MCF 10A (cell line): ENCODE data around the gene CPPED1. TPM values are rescaled to one million over a fixed set of nuclear protein-coding genes. Genes with fewer than 3 reads are reported as not detected.

ENCODE experiments used
- BruUV-seq: library from RNA; stranded (reverse); fragments of 400-500 nt; replicated peaks from 2 replicates; lab custom pipeline; 2021; lab: Mats Ljungman, UMichigan
- CTCF ChIA-PET: fragments of 300-600 bp; sonication (Branson Sonifier 250); formaldehyde crosslinking; extraction: SDS; loops from one replicate; lab custom pipeline; 2021; ENCODE audit warnings: antibody characterized with exemption, inconsistent platforms; lab: Yijun Ruan, JAX
- POLR2A ChIA-PET: fragments of 300-600, 350-650 bp; sonication (Branson Sonifier 250); formaldehyde crosslinking; extraction: SDS; loops from one replicate; lab custom pipeline; 2020; ENCODE audit warnings: antibody characterized with exemption, inconsistent platforms; lab: Yijun Ruan, JAX
- DNase-seq: peaks from one replicate; pipeline ENCODE4 v3.0.0-alpha.2; 2018; ENCODE audit not compliant: unreplicated experiment
- H3K27ac Mint-ChIP-seq: one replicate; pipeline ENCODE4 v1.8.0; 2022; ENCODE audit warnings: mild to moderate bottlenecking, low read depth, mixed read lengths; ENCODE audit not compliant: unreplicated experiment
- H3K27me3 Mint-ChIP-seq: one replicate; pipeline ENCODE4 v1.8.0; 2022; ENCODE audit warnings: mixed read lengths; ENCODE audit not compliant: insufficient read depth, unreplicated experiment
- H3K36me3 Mint-ChIP-seq: one replicate; pipeline ENCODE4 v1.8.0; 2022; ENCODE audit warnings: mild to moderate bottlenecking, moderate library complexity, mixed read lengths; ENCODE audit not compliant: insufficient read depth, unreplicated experiment
- H3K4me1 Mint-ChIP-seq: one replicate; pipeline ENCODE4 v1.8.0; 2022; ENCODE audit warnings: mixed read lengths; ENCODE audit not compliant: insufficient read depth, unreplicated experiment
- H3K4me3 Mint-ChIP-seq: one replicate; pipeline ENCODE4 v1.8.0; 2022; ENCODE audit warnings: mild to moderate bottlenecking, moderate library complexity, mixed read lengths; ENCODE audit not compliant: unreplicated experiment
- H3K9me3 Mint-ChIP-seq: one replicate; pipeline ENCODE4 v1.8.0; 2022; ENCODE audit warnings: mixed read lengths; ENCODE audit not compliant: unreplicated experiment
- intact Hi-C: fragments of 100-400 bp; cut with micrococcal nuclease; formaldehyde crosslinking; loops from 2 replicates; pipeline ENCODE4 v1.14.1; 2022
- total RNA-seq: library from RNA; stranded (reverse); gene quantifications from 2 replicates; pipeline ENCODE4 v1.2.3, GENCODE V29; 2022
- TF ChIP-seq, protein P1 (sequence below): fragments of 200-600 bp; IDR thresholded peaks from one replicate; pipeline ENCODE4 v1.8.0; 2022; ENCODE audit warnings: antibody characterized with exemption, mild to moderate bottlenecking; ENCODE audit not compliant: unreplicated experiment

The CPPED1 gene
- total RNA-seq, 1 experiment from 2014 or later = 13.8 TPM

DNA sequence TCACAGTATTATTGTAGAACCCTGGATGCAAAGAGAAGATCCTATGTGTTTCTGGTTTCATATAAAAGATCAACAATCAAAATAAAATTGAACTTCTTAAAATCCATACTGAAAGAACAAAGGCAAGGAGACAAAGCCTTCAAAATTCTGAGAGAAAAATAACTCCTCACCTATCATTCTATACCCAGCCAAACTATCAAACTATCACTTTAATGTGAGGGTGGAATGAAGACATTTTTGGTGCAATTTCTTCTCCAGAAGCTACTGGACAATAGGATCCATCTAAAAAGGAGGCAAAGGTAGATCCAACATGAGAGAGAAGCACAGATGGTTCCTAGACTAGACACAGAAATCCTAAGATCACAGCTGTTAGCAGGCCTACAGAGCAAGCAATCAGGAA is 71.1 kb downstream of the CPPED1 start:
- Mint-ChIP-seq H3K27ac (no peak overlapping the region), H3K4me3 (no peak overlapping the region), H3K9me3 (peaks cover 20% of the 10 kb centered on the region), H3K36me3 (no peaks in the 10 kb centered on the region), H3K4me1 (no peaks in the 10 kb centered on the region), H3K27me3 (no peaks in the 10 kb centered on the region)
- DNase-seq = no peak
- TF ChIP-seq, protein P1, sequence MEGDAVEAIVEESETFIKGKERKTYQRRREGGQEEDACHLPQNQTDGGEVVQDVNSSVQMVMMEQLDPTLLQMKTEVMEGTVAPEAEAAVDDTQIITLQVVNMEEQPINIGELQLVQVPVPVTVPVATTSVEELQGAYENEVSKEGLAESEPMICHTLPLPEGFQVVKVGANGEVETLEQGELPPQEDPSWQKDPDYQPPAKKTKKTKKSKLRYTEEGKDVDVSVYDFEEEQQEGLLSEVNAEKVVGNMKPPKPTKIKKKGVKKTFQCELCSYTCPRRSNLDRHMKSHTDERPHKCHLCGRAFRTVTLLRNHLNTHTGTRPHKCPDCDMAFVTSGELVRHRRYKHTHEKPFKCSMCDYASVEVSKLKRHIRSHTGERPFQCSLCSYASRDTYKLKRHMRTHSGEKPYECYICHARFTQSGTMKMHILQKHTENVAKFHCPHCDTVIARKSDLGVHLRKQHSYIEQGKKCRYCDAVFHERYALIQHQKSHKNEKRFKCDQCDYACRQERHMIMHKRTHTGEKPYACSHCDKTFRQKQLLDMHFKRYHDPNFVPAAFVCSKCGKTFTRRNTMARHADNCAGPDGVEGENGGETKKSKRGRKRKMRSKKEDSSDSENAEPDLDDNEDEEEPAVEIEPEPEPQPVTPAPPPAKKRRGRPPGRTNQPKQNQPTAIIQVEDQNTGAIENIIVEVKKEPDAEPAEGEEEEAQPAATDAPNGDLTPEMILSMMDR = no peak
- intact Hi-C loops = no loop called here
- POLR2A ChIA-PET = no interaction called here
- CTCF ChIA-PET = interaction anchor here (0.6 kb wide), 1 partner anchor 469 kb away, joined by 4 read pairs; no protein-coding TSS in a partner anchor
- BruUV-seq = no TSS peak

DNA sequence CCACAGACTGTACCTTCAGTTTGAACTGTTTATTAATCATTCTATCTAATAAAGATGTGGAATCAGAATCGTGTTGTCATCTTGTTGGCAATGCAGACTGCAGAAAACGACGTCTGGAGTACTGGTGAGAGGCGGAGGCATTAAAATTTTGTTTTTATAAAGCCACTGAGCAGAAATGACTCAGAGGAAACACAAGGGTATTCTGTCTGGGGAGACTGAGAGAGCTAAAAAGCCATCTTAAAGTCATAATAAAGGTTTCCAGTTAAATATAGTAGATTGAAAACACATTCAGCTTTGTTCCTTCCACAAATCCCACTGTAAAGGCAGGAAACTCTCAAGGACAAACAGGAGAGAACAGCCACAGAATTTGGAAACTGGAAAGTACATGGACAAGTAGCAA is 74.2 kb downstream of the CPPED1 start:
- BruUV-seq = no TSS peak
- H3K27ac Mint-ChIP-seq = peak overlapping the region; percentile 0
- intact Hi-C loops = no loop called here
- H3K27me3 Mint-ChIP-seq = no peaks in the 10 kb centered on the region
- DNase-seq = peak; percentile 6
- CTCF ChIA-PET = no interaction called here
- H3K9me3 Mint-ChIP-seq = peaks cover 20% of the 10 kb centered on the region
- no peak overlapping the region for H3K4me3 Mint-ChIP-seq
- POLR2A ChIA-PET = no interaction called here
- H3K36me3 Mint-ChIP-seq = no peaks in the 10 kb centered on the region
- H3K4me1 Mint-ChIP-seq = peaks cover under 1% of the 10 kb centered on the region
- TF ChIP-seq, protein P1 = no peak

GRCh38 chr16:12728469-12728868 is 75.2 kb downstream of the CPPED1 start:
- ChIA-PET POLR2A (interaction anchor here (0.6 kb wide), 1 partner anchor 82 kb away, joined by 3 read pairs; no protein-coding TSS in a partner anchor), CTCF (interaction anchor here (0.6 kb wide), 1 partner anchor 16 kb away, joined by 3 read pairs; no protein-coding TSS in a partner anchor)
- DNase-seq = no peak
- Mint-ChIP-seq H3K9me3 (peaks cover 17% of the 10 kb centered on the region), H3K27ac (no peak overlapping the region), H3K4me3 (no peak overlapping the region), H3K36me3 (no peaks in the 10 kb centered on the region), H3K27me3 (no peaks in the 10 kb centered on the region), H3K4me1 (peaks cover 4% of the 10 kb centered on the region)
- intact Hi-C loops = no loop called here
- no TSS peak for BruUV-seq
- TF ChIP-seq, protein P1 = no peak

DNA sequence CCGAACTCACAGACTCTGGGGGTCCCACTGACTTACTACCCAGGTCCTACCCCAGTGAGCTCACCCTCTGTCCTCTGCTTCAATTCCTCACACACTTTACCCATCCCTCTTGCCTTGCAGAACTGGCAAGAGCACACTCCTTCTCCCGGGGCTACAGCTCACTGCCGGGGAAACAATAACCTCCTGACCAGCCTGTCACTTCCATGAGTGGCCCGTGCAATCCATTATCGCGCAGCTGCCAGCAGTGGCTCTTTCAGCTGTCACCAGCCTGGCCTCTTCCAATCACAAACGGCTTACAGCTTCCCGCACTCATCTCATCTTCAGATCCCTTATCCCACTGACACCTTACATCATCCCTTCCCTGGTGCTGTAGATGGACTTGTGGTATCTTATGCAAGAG is 79.5 kb downstream of the CPPED1 start:
- Mint-ChIP-seq H3K27ac (peak overlapping the region; percentile 57), H3K4me1 (peaks cover 4% of the 10 kb centered on the region), H3K36me3 (no peaks in the 10 kb centered on the region), H3K4me3 (no peak overlapping the region), H3K9me3 (no peaks in the 10 kb centered on the region), H3K27me3 (no peaks in the 10 kb centered on the region)
- CTCF ChIA-PET = no interaction called here
- BruUV-seq = no TSS peak
- intact Hi-C loops = no loop called here
- TF ChIP-seq, protein P1 = no peak
- no peak for DNase-seq
- POLR2A ChIA-PET = no interaction called here
